A673 (cell line): Measurements from ENCODE around the gene FRMD4A.

Experiments
- CTCF ChIP-seq: fragments of 300-800, 200-600 bp; sonication (generic); conservative IDR thresholded peaks from 2 replicates; pipeline ENCODE4 v1.5.1; 2017; ENCODE audit warnings: low read depth, mild to moderate bottlenecking, antibody characterized with exemption, low read length, moderate library complexity, mixed read lengths
- EZH2 ChIP-seq: fragments of 200-600 bp; sonication (generic); IDR thresholded peaks from 2 replicates; pipeline ENCODE4 v1.6.1; 2017; ENCODE audit warnings: borderline replicate concordance, low read depth, mild to moderate bottlenecking, mixed read lengths, antibody characterized with exemption, low read length; ENCODE audit not compliant: poor library complexity, severe bottlenecking

GRCh38 chr10:13969792-13970140 is 361.0 kb downstream of the FRMD4A start:
- no peak for TF ChIP-seq EZH2
- TF ChIP-seq CTCF, result no peak
